ENCODE results near the gene STK39. TPM values are rescaled to one million over a fixed set of nuclear protein-coding genes. Genes with fewer than 3 reads are reported as not detected.

Gene STK39
- total RNA-seq, 4 donors from 2014 or later: 13.8 to 28.2 (median 18.3) TPM

GRCh38 chr2:168032091-168032490 is 215.3 kb downstream of the STK39 start:
- Histone ChIP-seq H3K9me3 (no peaks in the 10 kb centered on the region), H3K27me3 (no peaks in the 10 kb centered on the region), H3K4me3 (no peak overlapping the region), H3K36me3 (no peaks in the 10 kb centered on the region), H3K27ac (no peak overlapping the region), H3K4me1 (no peaks in the 10 kb centered on the region)
- TF ChIP-seq EP300 (IDR thresholded peaks at IDR 0.05): no peak
- no peak for TF ChIP-seq CTCF (IDR thresholded peaks at IDR 0.05)
- no peak for TF ChIP-seq POLR2A (IDR thresholded peaks at IDR 0.05)
- no peak for TF ChIP-seq POLR2AphosphoS5 (IDR thresholded peaks at IDR 0.05)
- 79% methylated on average over 3 of the region's 3 CpGs for WGBS
- DNase-seq (ENCODE audit: low spot score in 2 of 2): no peak

- Histone ChIP-seq H3K4me3 (no peak overlapping the region), H3K27me3 (no peaks in the 10 kb centered on the region), H3K4me1 (no peaks in the 10 kb centered on the region), H3K27ac (no peak overlapping the region), H3K9me3 (no peaks in the 10 kb centered on the region), H3K36me3 (no peaks in the 10 kb centered on the region)
- WGBS: 88% methylated on average over 5 of the region's 5 CpGs
- TF ChIP-seq POLR2AphosphoS5 (IDR thresholded peaks at IDR 0.05) (no peak), CTCF (IDR thresholded peaks at IDR 0.05) (no peak), EP300 (IDR thresholded peaks at IDR 0.05) (no peak), POLR2A (IDR thresholded peaks at IDR 0.05) (no peak)
- DNase-seq (ENCODE audit: low spot score in 2 of 2): no peak
These were observed 216.4 kb downstream of the STK39 start for GRCh38 chr2:168030862-168031624.

GRCh38 chr2:168029071-168029470 is 218.3 kb downstream of the STK39 start:
- Histone ChIP-seq H3K27ac (no peak overlapping the region), H3K4me1 (no peaks in the 10 kb centered on the region), H3K27me3 (no peaks in the 10 kb centered on the region), H3K36me3 (no peaks in the 10 kb centered on the region), H3K4me3 (no peak overlapping the region), H3K9me3 (no peaks in the 10 kb centered on the region)
- WGBS: 61% methylated on average over 1 of the region's 1 CpG
- TF ChIP-seq POLR2A (IDR thresholded peaks at IDR 0.05) (no peak), POLR2AphosphoS5 (IDR thresholded peaks at IDR 0.05) (no peak), CTCF (IDR thresholded peaks at IDR 0.05) (no peak), EP300 (IDR thresholded peaks at IDR 0.05) (no peak)
- DNase-seq (ENCODE audit: low spot score in 2 of 2): no peak

GRCh38 chr2:168028362-168028761 is 219.0 kb downstream of the STK39 start:
- no peaks in the 10 kb centered on the region for H3K27me3 ChIP-seq
- H3K4me3 ChIP-seq: no peak overlapping the region
- TF ChIP-seq CTCF (IDR thresholded peaks at IDR 0.05) (no peak), EP300 (IDR thresholded peaks at IDR 0.05) (no peak)
- H3K27ac ChIP-seq: no peak overlapping the region
- no peaks in the 10 kb centered on the region for H3K4me1 ChIP-seq
- H3K36me3 ChIP-seq: no peaks in the 10 kb centered on the region
- no peaks in the 10 kb centered on the region for H3K9me3 ChIP-seq
- DNase-seq (ENCODE audit: low spot score in 2 of 2): no peak

- 74% methylated on average over 11 of the region's 11 CpGs for WGBS
- no peak overlapping the region for H3K27ac ChIP-seq
- H3K36me3 ChIP-seq: no peaks in the 10 kb centered on the region
- no peak for TF ChIP-seq POLR2A (IDR thresholded peaks at IDR 0.05)
- TF ChIP-seq EP300 (IDR thresholded peaks at IDR 0.05): no peak
- TF ChIP-seq POLR2AphosphoS5 (IDR thresholded peaks at IDR 0.05): no peak
- TF ChIP-seq CTCF (IDR thresholded peaks at IDR 0.05): no peak
- no peak for DNase-seq (ENCODE audit: low spot score in 2 of 2)
- no peaks in the 10 kb centered on the region for H3K27me3 ChIP-seq
- H3K4me3 ChIP-seq: no peak overlapping the region
- H3K4me1 ChIP-seq: no peaks in the 10 kb centered on the region
- no peaks in the 10 kb centered on the region for H3K9me3 ChIP-seq
These were observed 221.8 kb downstream of the STK39 start for GRCh38 chr2:168025487-168026202.
